HG03045 (cell line): ENCODE data around the gene PPFIA2.
"Not testable (repeated sequence)": the region's sequence is repeated elsewhere in the genome, so short reads cannot be mapped to it uniquely, and the experiment has no call there.

Experiments used
- ATAC-seq: cut with Tn5 transposase; IDR thresholded peaks from one replicate; pipeline ENCODE4 v1.9.1; 2021; ENCODE audit warnings: mild to moderate bottlenecking, moderate library complexity; ENCODE audit not compliant: unreplicated experiment

PPFIA2 gene

GRCh38 chr12:81222846-81223592, 536.1 kb downstream of the PPFIA2 start:
- no peak for ATAC-seq

- ATAC-seq = no peak
Measured at GRCh38 chr12:81221681-81222080, 537.5 kb downstream of the PPFIA2 start.

GRCh38 chr12:81216739-81217138, 542.4 kb downstream of the PPFIA2 start:
- no peak for ATAC-seq

GRCh38 chr12:81212996-81213696, 546.0 kb downstream of the PPFIA2 start:
- no peak for ATAC-seq

DNA sequence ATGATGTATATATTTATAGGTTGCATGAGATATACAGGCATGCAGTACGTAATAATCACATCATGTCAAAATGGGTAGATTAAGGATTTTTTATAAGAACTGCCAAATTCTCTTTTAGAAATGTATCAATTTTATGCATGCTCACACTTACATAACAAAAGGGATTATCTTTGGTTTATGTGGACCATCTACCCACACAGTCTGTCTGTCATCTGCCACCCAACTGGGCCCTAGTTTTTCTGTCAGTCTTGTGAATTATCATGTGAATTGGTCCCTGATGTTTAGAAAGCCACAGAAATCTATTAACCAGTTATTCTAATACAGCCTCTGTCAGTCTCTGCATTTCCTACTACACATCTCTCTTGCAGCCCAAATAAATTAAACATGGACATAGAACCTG, 547.8 kb downstream of the PPFIA2 start:
- ATAC-seq = no peak

GRCh38 chr12:81209772-81210225, 549.4 kb downstream of the PPFIA2 start:
- not testable (repeated sequence) for ATAC-seq

GRCh38 chr12:81209012-81209411, 550.1 kb downstream of the PPFIA2 start:
- no peak for ATAC-seq

- ATAC-seq = no peak
Measured at GRCh38 chr12:81208187-81208911, 550.8 kb downstream of the PPFIA2 start.
